WTC11 (cell line): ENCODE results near the gene TLE2. TPM values are rescaled to one million over a fixed set of nuclear protein-coding genes. Genes with fewer than 3 reads are reported as not detected.

Experiments used
- ATAC-seq: fragments of 200-7000 bp; cut with Tn5 transposase; 2 replicates; pipeline ENCODE4 v1.10.0; 2021; ENCODE audit warnings: mild to moderate bottlenecking, moderate library complexity
- CTCF ChIA-PET: fragments of 300-600 bp; sonication (Branson Sonifier 250); formaldehyde crosslinking; loops from one replicate; lab custom pipeline; 2021; ENCODE audit warnings: antibody characterized with exemption; lab: Charles Lee
- POLR2A ChIA-PET: fragments of 350-600 bp; sonication (Branson Sonifier 250); formaldehyde crosslinking; loops from one replicate; lab custom pipeline; 2021; ENCODE audit warnings: antibody characterized with exemption; lab: Charles Lee
- DNase-seq: peaks from one replicate; pipeline ENCODE4 v3.0.0; 2021; ENCODE audit warnings: low spot score
- H3K27ac Mint-ChIP-seq: 2 replicates; pipeline ENCODE4 v1.8.0; 2021; ENCODE audit warnings: mixed read lengths
- H3K27me3 Mint-ChIP-seq: 2 replicates; pipeline ENCODE4 v1.8.0; 2021; ENCODE audit warnings: low read depth, mild to moderate bottlenecking, moderate library complexity, mixed read lengths
- H3K36me3 Mint-ChIP-seq: 2 replicates; pipeline ENCODE4 v1.8.0; 2021; ENCODE audit warnings: mixed read lengths
- H3K4me1 Mint-ChIP-seq: 2 replicates; pipeline ENCODE4 v1.8.0; 2022; ENCODE audit warnings: mixed read lengths
- H3K4me3 Mint-ChIP-seq: 2 replicates; pipeline ENCODE4 v1.8.0; 2021; ENCODE audit warnings: mild to moderate bottlenecking, moderate library complexity, mixed read lengths
- H3K9me3 Mint-ChIP-seq: 2 replicates; pipeline ENCODE4 v1.8.0; 2021; ENCODE audit warnings: mixed read lengths
- CBFB ChIP-seq: sonication (generic); formaldehyde crosslinking; IDR thresholded peaks from 2 replicates; pipeline ENCODE4 v1.8.1; 2022; ENCODE audit warnings: mild to moderate bottlenecking, low read depth, missing genetic modification reagents
- CREB1 ChIP-seq: sonication (generic); formaldehyde crosslinking; IDR thresholded peaks from 2 replicates; pipeline ENCODE4 v1.8.0; 2023; ENCODE audit warnings: mild to moderate bottlenecking, missing genetic modification reagents
- CREM ChIP-seq: sonication (generic); formaldehyde crosslinking; IDR thresholded peaks from 2 replicates; pipeline ENCODE4 v1.8.1; 2022; ENCODE audit warnings: mild to moderate bottlenecking, missing genetic modification reagents, moderate library complexity
- E2F5 ChIP-seq: sonication (generic); formaldehyde crosslinking; IDR thresholded peaks from 2 replicates; pipeline ENCODE4 v1.8.1; 2022; ENCODE audit warnings: mild to moderate bottlenecking, moderate library complexity, missing genetic modification reagents
- EMX1 ChIP-seq: fragments of 250-450 bp; sonication (Bioruptor Pico); IDR thresholded peaks from 2 replicates; pipeline ENCODE4 v1.8.0; 2021; ENCODE audit warnings: mild to moderate bottlenecking
- ETV6 ChIP-seq: sonication (generic); formaldehyde crosslinking; IDR thresholded peaks from 2 replicates; pipeline ENCODE4 v1.8.1; 2022; ENCODE audit warnings: mild to moderate bottlenecking, missing genetic modification reagents
- FOXK1 ChIP-seq: sonication (generic); formaldehyde crosslinking; IDR thresholded peaks from 2 replicates; pipeline ENCODE4 v1.8.0; 2022; ENCODE audit warnings: mild to moderate bottlenecking, moderate library complexity, missing genetic modification reagents
- IRF2 ChIP-seq: sonication (generic); formaldehyde crosslinking; IDR thresholded peaks from 2 replicates; pipeline ENCODE4 v1.8.0; 2022; ENCODE audit warnings: low read depth, missing genetic modification reagents, borderline replicate concordance
- JUN ChIP-seq: sonication (generic); formaldehyde crosslinking; IDR thresholded peaks from 2 replicates; pipeline ENCODE4 v1.8.0; 2023; ENCODE audit warnings: mild to moderate bottlenecking, missing genetic modification reagents
- MXD4 ChIP-seq: fragments of 250-450 bp; sonication (Bioruptor Pico); IDR thresholded peaks from 2 replicates; pipeline ENCODE4 v1.8.0; 2021; ENCODE audit warnings: mild to moderate bottlenecking, moderate library complexity, borderline replicate concordance
- NFATC4 ChIP-seq: fragments of 250-450 bp; sonication (Bioruptor Pico); IDR thresholded peaks from 2 replicates; pipeline ENCODE4 v1.9.0; 2021; ENCODE audit warnings: mild to moderate bottlenecking
- NFE2L1 ChIP-seq: sonication (generic); formaldehyde crosslinking; IDR thresholded peaks from 2 replicates; pipeline ENCODE4 v1.8.1; 2023; ENCODE audit warnings: missing genetic modification reagents
- NFYB ChIP-seq: sonication (generic); formaldehyde crosslinking; conservative IDR thresholded peaks from 2 replicates; pipeline ENCODE4 v1.8.0; 2022; ENCODE audit warnings: low read depth, missing genetic modification reagents
- NR2C2 ChIP-seq: sonication (generic); formaldehyde crosslinking; IDR thresholded peaks from 2 replicates; pipeline ENCODE4 v1.8.0; 2022; ENCODE audit warnings: mild to moderate bottlenecking, missing genetic modification reagents
- PRRX2 ChIP-seq: fragments of 250-450 bp; sonication (Bioruptor Pico); IDR thresholded peaks from 2 replicates; pipeline ENCODE4 v1.8.0; 2021; ENCODE audit warnings: mild to moderate bottlenecking
- RELA ChIP-seq: sonication (generic); formaldehyde crosslinking; IDR thresholded peaks from 2 replicates; pipeline ENCODE4 v1.8.1; 2022; ENCODE audit warnings: missing genetic modification reagents, mild to moderate bottlenecking, borderline replicate concordance
- RORB ChIP-seq: fragments of 250-450 bp; sonication (Bioruptor Pico); IDR thresholded peaks from 2 replicates; pipeline ENCODE4 v1.9.0; 2021; ENCODE audit warnings: mild to moderate bottlenecking
- SP1 ChIP-seq: sonication (generic); formaldehyde crosslinking; conservative IDR thresholded peaks from 2 replicates; pipeline ENCODE4 v1.8.1; 2022; ENCODE audit warnings: missing genetic modification reagents
- TEAD1 ChIP-seq: sonication (generic); formaldehyde crosslinking; IDR thresholded peaks from 2 replicates; pipeline ENCODE4 v1.8.0; 2022; ENCODE audit warnings: mild to moderate bottlenecking, missing genetic modification reagents
- ZBTB21 ChIP-seq: sonication (generic); formaldehyde crosslinking; IDR thresholded peaks from 2 replicates; pipeline ENCODE4 v1.8.1; 2023; ENCODE audit warnings: mild to moderate bottlenecking, missing genetic modification reagents, borderline replicate concordance
- ZBTB43 ChIP-seq: sonication (generic); formaldehyde crosslinking; IDR thresholded peaks from 2 replicates; pipeline ENCODE4 v1.8.1; 2023; ENCODE audit warnings: mild to moderate bottlenecking, missing genetic modification reagents
- ZNF232 ChIP-seq: sonication (generic); formaldehyde crosslinking; IDR thresholded peaks from 2 replicates; pipeline ENCODE4 v1.8.0; 2022; ENCODE audit warnings: mild to moderate bottlenecking, missing genetic modification reagents
- ZNF263 ChIP-seq: sonication (generic); formaldehyde crosslinking; IDR thresholded peaks from 2 replicates; pipeline ENCODE4 v1.8.1; 2022; ENCODE audit warnings: low read depth, mild to moderate bottlenecking, moderate library complexity, missing genetic modification reagents
- ZNF671 ChIP-seq: fragments of 250-450 bp; sonication (Bioruptor Pico); IDR thresholded peaks from 2 replicates; pipeline ENCODE4 v1.8.0; 2021; ENCODE audit warnings: mild to moderate bottlenecking
- ZSCAN18 ChIP-seq: fragments of 250-450 bp; sonication (Bioruptor Pico); IDR thresholded peaks from 2 replicates; pipeline ENCODE4 v2.1.2; 2022; ENCODE audit warnings: mild to moderate bottlenecking, moderate library complexity
- total RNA-seq: library from RNA; stranded (reverse); gene quantifications from 3 replicates; pipeline ENCODE4 v1.2.3, GENCODE V29; 2021
- TF ChIP-seq, protein P1 (sequence below): sonication (generic); formaldehyde crosslinking; IDR thresholded peaks from 2 replicates; pipeline ENCODE4 v1.8.1; 2022; ENCODE audit warnings: low read depth, missing genetic modification reagents, borderline replicate concordance
- TF ChIP-seq, protein P2 (sequence below): sonication (generic); formaldehyde crosslinking; conservative IDR thresholded peaks from 2 replicates; pipeline ENCODE4 v1.8.1; 2022; ENCODE audit warnings: mild to moderate bottlenecking, missing genetic modification reagents
- TF ChIP-seq, protein P3 (sequence below): fragments of 250-450 bp; sonication (Bioruptor Pico); IDR thresholded peaks from 2 replicates; pipeline ENCODE4 v1.8.0; 2021; ENCODE audit warnings: mild to moderate bottlenecking
- TF ChIP-seq, protein P4 (sequence below): sonication (generic); formaldehyde crosslinking; IDR thresholded peaks from 2 replicates; pipeline ENCODE4 v1.8.0; 2022; ENCODE audit warnings: mild to moderate bottlenecking, missing genetic modification reagents

TLE2 gene
- total RNA-seq, 1 experiment from 2014 or later: 20.0 TPM

DNA sequence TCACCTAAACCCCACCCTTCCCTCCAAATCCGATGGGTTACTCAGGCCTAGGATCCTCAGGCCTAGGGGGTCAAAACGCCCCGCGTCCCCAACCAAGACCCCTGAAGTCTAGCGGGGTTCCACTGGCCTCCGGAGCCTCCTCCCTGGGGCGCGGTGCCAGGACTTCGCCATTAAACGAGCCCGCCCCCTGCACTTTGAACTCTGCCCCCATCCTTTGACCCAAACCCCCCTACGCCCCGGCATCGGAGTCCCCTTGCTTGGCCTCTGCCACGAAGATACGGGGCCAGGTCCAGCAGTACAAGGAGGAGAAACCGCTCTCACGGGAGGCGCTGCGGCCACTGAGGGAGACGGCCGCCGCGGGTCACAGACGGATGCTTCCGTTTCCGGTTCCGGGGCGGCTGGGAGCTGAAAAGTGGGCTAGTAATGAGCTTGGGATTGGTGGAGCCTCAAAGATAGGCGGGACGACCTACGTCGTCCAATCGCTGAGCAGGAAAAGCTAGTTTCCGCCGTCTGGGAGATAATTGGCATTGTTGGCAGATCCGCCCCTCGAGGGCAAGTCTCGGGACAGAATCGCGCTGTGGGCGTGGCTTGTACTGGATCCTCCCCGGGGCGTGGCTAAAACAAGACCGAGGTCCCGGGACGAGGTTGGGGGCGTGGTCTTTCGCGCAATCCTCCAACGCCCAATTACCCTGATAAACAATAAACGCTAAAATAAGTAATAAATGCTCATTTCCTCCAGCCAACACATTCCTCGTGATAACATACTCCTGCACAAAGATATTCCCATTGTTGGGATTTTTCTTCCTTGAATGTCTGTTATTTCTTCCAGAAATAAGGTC, 78.6 kb downstream of the TLE2 start (continued):
- no peak for TF ChIP-seq ZNF263 (CRISPR knock-in tag)
- TF ChIP-seq PRRX2: no peak
- TF ChIP-seq, protein P1, sequence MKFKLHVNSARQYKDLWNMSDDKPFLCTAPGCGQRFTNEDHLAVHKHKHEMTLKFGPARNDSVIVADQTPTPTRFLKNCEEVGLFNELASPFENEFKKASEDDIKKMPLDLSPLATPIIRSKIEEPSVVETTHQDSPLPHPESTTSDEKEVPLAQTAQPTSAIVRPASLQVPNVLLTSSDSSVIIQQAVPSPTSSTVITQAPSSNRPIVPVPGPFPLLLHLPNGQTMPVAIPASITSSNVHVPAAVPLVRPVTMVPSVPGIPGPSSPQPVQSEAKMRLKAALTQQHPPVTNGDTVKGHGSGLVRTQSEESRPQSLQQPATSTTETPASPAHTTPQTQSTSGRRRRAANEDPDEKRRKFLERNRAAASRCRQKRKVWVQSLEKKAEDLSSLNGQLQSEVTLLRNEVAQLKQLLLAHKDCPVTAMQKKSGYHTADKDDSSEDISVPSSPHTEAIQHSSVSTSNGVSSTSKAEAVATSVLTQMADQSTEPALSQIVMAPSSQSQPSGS (CRISPR knock-in tag): no peak
- TF ChIP-seq IRF2: no peak
- TF ChIP-seq E2F5 (CRISPR knock-in tag): no peak
- TF ChIP-seq ZBTB43 (CRISPR knock-in tag): no peak
- TF ChIP-seq, protein P2, sequence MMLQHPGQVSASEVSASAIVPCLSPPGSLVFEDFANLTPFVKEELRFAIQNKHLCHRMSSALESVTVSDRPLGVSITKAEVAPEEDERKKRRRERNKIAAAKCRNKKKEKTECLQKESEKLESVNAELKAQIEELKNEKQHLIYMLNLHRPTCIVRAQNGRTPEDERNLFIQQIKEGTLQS: no peak
- TF ChIP-seq CBFB (CRISPR knock-in tag): no peak
- no peak for TF ChIP-seq ZBTB21 (CRISPR knock-in tag)
- peak; percentile 88 for TF ChIP-seq NR2C2
- peak; percentile 64; the same call in 1 of the 2 replicates for TF ChIP-seq TEAD1 (CRISPR knock-in tag)
- 0 out of 2 replicates have a peak, but pooled peaks have one; percentile 60 for TF ChIP-seq CREM (CRISPR knock-in tag)
- TF ChIP-seq ZSCAN18: no peak
- peak; percentile 80 for TF ChIP-seq SP1 (CRISPR knock-in tag)
- no peak for TF ChIP-seq EMX1 (CRISPR knock-in tag)
- no peak for TF ChIP-seq NFE2L1 (CRISPR knock-in tag)
- TF ChIP-seq ZNF671 (CRISPR knock-in tag): no peak
- TF ChIP-seq CREB1: no peak
- TF ChIP-seq FOXK1: peak; percentile 58; the same call in 1 of the 2 replicates

GRCh38 chr19:2949939-2950285, 79.2 kb downstream of the TLE2 start:
- Mint-ChIP-seq H3K4me1 (peaks cover 8% of the 10 kb centered on the region), H3K36me3 (no peaks in the 10 kb centered on the region), H3K9me3 (no peaks in the 10 kb centered on the region), H3K4me3 (peak overlapping the region; percentile 97), H3K27me3 (no peaks in the 10 kb centered on the region), H3K27ac (peak overlapping the region; percentile 93)
- DNase-seq (no peak), ATAC-seq (peak; percentile 8)
- ChIA-PET POLR2A (interaction anchor here (0.9 kb wide), 1 partner anchor 50 kb away, joined by 3 read pairs; no protein-coding TSS in a partner anchor), CTCF (interaction anchor here (0.5 to 4.5 kb wide), 71 partner anchors 7 to 535 kb away, joined by 3 to 84 read pairs (median 6); partner anchors contain the start of genes CELF5, THOP1, TLE6 and ZNF555)
- TF ChIP-seq NFATC4 (no peak), CBFB (CRISPR knock-in tag) (no peak), MXD4 (CRISPR knock-in tag) (no peak), ZNF232 (no peak), RELA (no peak), ETV6 (CRISPR knock-in tag) (no peak), RORB (CRISPR knock-in tag) (no peak), NFYB (CRISPR knock-in tag) (no peak), JUN (no peak)
- TF ChIP-seq, protein P3, sequence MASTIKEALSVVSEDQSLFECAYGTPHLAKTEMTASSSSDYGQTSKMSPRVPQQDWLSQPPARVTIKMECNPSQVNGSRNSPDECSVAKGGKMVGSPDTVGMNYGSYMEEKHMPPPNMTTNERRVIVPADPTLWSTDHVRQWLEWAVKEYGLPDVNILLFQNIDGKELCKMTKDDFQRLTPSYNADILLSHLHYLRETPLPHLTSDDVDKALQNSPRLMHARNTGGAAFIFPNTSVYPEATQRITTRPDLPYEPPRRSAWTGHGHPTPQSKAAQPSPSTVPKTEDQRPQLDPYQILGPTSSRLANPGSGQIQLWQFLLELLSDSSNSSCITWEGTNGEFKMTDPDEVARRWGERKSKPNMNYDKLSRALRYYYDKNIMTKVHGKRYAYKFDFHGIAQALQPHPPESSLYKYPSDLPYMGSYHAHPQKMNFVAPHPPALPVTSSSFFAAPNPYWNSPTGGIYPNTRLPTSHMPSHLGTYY: no peak
- TF ChIP-seq, protein P2: no peak
- TF ChIP-seq, protein P4, sequence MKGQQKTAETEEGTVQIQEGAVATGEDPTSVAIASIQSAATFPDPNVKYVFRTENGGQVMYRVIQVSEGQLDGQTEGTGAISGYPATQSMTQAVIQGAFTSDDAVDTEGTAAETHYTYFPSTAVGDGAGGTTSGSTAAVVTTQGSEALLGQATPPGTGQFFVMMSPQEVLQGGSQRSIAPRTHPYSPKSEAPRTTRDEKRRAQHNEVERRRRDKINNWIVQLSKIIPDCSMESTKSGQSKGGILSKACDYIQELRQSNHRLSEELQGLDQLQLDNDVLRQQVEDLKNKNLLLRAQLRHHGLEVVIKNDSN: no peak
